ENCODE measurements around the gene AFF1.

DNA sequence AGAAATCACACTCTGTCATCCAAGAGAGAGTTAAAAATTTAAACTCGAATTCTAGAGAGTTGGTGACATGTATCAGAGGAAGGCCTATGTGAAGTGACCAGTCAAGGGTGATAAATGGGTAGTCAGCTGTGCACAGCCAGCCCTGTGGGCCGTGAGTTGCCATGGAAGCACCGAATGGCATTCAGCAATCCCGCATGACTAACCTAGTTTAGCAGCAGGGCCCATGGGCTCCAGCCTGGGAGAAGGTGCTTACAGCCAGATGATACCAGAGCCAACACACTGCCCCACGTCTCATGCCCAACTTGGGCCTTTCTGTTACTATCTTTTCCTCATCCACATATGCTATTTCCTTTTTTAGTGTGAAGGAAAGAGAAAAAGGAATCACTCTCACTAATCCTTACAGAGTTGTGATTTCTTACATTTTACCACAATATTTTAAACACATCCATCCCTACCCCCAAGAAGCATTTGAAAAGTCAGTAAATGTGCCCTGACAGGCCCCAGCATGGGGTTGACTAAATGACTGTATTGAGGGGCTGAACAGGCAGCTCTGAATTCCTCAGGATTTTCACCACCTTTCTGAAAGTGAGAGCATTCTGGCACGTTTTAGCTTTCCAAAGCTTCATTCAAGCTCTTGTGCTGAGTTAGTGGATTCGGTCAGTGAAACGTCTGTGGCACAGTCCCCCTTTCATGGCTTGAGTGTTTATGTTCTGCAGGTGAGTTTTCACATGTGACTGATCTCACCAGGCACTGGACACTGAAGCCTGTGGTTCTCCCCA lies 104.2 kb downstream of the AFF1 start:
- TF ChIP-seq, protein P1, sequence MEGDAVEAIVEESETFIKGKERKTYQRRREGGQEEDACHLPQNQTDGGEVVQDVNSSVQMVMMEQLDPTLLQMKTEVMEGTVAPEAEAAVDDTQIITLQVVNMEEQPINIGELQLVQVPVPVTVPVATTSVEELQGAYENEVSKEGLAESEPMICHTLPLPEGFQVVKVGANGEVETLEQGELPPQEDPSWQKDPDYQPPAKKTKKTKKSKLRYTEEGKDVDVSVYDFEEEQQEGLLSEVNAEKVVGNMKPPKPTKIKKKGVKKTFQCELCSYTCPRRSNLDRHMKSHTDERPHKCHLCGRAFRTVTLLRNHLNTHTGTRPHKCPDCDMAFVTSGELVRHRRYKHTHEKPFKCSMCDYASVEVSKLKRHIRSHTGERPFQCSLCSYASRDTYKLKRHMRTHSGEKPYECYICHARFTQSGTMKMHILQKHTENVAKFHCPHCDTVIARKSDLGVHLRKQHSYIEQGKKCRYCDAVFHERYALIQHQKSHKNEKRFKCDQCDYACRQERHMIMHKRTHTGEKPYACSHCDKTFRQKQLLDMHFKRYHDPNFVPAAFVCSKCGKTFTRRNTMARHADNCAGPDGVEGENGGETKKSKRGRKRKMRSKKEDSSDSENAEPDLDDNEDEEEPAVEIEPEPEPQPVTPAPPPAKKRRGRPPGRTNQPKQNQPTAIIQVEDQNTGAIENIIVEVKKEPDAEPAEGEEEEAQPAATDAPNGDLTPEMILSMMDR (conservative IDR thresholded peaks at IDR 0.05 in 1 of 2, IDR thresholded peaks at IDR 0.05 in 1 of 2; ENCODE audit: low read depth in 1 of 2, low read length in 2 of 2): no peak
- TF ChIP-seq EZH2 (IDR thresholded peaks at IDR 0.05; ENCODE audit: low read length, missing control alignments): no peak
